ENCODE results near the gene EMX1.
"Not testable (repeated sequence)": the region's sequence is repeated elsewhere in the genome, so short reads cannot be mapped to it uniquely, and the experiment has no call there.

EMX1 gene

DNA sequence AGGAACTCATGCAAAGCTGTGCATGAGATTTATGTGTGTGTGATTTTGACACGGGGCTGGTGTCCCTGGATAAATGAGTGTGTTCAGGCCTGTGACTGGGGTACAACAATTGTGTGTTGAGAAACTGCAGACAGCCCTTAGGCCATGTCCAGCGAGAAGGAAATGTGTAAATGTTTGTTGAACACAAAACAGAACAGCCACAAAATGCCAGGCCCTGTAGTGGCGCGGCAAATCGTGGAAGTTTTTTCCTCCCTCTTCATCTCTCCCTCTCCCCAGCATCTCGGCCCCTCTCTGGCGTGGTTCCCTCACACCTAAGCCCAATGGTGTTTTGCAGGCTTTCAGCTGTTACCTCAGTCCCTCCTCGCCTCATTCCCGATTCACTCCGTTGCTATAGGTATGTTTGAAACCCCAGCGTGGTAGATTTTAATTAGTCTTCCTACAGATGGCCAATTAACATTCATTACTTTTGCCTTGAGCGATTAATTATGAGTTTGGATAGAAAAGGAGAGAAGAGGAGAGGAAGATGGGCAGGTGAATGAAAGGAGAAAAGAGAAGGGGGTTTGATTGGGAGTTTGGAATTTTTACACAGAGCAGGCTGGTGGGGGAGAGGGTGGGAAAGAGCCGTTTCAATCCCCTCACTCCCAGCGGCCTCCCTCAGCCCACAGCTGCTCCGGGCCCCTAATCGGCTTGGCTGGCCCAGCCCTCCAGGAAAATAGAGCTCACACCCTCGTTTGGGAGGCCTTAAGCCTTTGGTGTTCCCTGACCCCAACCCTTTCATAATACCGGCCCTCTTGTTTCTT lies 19.3 kb upstream of the EMX1 start:
- no peak for DNase-seq
- intact Hi-C loops (cut with DNase I), result no loop called here

DNA sequence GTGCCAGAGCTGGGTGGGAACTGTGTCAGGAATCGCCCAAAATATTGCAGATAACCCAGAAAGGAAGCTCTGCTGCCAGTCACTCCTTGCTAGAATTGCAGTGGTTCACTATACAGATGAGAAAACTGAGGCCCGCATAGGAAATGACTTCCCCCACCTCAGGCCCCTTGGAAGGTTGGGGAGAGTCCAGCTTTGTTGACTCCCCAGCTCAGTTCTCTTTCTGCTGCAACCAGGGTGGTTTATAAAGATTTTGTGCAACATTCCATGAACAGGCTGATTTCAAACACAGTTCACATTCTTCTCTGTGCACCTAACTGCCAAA lies 18.8 kb upstream of the EMX1 start:
- no peak for DNase-seq
- intact Hi-C loops (cut with DNase I), result no loop called here

DNA sequence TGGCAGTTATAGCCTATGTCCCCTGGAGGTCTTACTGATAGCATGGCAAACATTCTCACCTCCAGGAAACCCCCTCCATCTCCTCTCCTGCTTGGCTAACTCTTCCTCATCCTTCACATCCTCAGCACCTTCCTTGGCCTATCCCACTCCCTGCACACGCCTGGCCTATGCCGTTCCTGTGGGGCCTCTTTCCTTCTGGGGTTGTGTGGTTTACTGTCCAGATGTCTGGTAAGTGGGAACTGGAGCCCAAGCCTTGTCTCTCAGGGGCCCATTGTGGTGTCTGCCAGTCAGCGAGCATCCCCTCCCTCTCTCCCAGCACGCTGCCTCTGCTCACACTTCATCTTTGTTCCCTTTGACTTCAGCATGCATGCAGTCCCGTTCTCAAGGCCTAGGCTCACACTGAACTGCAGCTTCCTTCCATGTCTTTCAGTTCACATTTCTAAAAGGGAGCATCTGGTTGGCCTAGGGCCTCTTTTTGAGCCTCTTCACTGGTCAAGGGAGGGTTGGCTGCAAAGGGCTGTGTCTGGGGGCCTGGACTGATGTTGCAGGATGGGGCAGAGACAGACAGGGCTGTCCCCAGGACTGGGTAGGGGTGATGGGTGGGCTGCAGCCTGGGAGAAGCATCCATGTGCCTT lies 17.0 kb upstream of the EMX1 start:
- intact Hi-C loops (cut with DNase I), result no loop called here
- peak in 1 of 10 donors; percentile 36 for DNase-seq

DNA sequence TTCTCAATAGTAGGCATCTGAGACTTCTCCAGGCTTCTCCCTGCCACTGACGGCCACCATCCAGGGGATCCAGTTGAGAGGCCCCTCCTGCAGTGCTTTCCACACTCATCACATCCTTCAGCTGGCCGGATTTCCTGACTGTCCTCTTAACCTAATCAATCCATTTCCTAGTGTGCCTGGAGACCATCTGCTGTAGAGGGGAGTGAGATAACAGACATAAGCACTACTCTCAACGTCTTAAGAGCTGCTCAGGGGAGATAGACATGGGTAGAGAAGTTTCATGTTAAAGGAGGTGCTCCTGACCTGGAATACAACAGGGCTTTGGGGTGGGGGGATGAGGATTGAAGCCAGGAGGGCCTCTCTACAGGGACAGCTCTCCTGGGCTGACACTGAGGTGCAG lies 15.9 kb upstream of the EMX1 start:
- intact Hi-C loops (cut with DNase I), result no loop called here

DNA sequence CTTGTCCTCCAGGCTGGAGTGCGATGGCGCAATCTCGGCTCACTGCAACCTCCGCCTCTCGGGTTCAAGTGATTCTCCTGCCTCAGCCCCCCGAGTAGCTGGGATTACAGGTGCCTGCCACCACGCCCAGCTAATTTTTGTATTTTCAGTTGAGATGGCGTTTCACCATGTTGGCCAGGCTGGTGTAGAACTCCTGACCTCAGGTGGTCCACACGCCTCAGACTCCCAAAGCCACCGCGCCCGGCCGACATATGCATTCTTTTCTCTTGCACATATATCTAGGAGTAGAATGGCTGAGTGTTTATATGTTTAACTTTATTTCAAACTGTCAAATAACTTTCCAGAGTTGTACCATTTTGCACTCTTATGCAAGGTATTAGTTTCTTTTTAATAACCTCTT lies 9.9 kb upstream of the EMX1 start:
- intact Hi-C loops (cut with DNase I); DNase-seq: not testable (repeated sequence)

More for the DNA sequence above, 15.9 kb upstream of the EMX1 start:
- DNase-seq, result peak in 1 of 10 donors; percentile 21

DNA sequence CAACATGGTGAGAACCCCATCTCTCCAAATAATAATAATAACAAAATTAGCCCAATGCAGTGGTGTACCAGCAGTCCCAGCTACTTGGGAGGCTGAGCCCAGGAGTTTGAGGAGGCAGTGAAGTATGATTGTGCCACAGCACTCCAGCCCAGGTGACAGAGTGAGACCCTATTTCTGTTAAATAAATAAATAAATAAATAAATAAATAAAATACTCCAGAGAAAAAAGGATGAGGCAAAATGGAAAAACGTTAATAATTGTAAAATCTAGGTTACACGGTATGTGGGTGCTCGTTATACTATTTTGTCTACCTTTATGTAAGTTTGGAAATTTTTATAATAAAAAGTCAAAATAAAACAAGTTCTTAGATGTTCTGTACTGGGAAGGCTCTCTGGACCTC lies 8.6 kb upstream of the EMX1 start:
- no peak for DNase-seq
- intact Hi-C loops (cut with DNase I), result no loop called here

DNA sequence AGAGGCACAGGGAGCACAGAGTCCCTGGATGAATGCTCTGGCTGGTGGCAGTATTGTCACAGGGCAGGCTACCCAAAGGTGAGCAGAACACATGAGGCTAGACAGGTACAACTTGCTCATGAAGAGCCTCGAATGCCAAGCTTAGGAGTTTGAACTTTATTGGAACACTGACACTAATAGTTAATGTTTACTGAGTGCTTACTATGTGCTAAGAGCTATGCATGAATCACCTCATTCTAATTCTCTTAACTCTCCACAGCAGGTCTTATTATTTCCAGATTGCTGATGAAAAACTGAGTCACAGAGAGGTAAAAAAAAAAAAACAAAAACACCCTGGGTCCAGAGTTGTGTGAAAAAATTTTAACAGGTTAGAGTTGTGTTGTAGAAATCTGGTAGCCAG lies 6.1 kb upstream of the EMX1 start:
- intact Hi-C loops (cut with DNase I), result no loop called here
- no peak for DNase-seq

DNA sequence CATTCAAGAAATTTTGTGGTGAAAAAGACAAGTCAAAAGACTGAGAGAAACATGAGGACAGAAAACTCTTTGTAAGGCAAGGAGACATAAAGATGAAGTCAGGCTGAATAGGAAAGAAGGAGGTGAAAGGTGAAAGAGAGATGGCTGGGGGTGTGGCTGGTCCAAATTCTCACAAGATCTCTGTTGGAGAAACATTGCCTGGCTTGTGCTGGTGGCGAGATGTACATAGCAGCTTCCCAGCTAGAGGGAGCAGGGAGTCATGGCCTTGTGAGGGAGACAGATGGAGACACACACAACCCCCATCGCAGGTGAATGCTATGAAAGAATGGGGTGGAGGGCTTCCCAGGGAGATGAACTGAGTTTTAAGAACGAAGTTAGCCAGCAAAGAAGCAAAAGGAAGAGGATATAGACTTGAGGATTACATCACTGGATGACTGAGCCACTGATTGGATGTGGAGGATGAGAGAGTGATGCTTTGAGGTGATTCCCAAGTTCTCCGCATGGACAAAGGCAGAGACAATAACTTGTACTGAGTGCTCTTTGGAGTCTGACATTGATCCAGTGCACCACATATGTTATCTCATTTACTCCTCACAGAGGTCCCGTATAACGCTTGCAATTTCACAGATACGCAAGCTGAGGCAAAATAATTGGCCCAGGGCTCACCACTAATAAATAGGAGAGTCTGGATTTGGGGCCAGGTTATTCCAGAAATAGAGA lies 3.7 kb upstream of the EMX1 start:
- intact Hi-C loops (cut with DNase I), result no loop called here
- DNase-seq, result peak in 1 of 10 donors; percentile 29

DNA sequence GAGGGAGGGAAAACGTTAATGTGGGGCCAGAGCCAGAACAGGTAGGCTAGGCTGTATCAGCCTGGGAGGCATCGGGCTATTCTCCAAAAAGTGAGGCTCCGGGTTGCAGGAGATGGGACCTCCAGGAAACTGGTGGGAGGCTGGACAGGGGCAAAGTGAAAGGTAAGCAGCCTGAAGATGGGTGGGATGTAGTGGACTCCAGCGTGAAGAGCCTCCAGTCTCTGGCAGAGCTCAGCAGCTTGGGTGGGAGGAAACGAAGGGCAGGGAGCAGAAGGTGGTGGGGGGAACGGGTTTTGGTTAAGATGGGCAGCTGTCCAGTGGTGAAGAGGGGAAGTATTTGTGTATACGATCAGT lies 3.1 kb upstream of the EMX1 start:
- DNase-seq, result peak in 1 of 10 donors; percentile 16

DNA sequence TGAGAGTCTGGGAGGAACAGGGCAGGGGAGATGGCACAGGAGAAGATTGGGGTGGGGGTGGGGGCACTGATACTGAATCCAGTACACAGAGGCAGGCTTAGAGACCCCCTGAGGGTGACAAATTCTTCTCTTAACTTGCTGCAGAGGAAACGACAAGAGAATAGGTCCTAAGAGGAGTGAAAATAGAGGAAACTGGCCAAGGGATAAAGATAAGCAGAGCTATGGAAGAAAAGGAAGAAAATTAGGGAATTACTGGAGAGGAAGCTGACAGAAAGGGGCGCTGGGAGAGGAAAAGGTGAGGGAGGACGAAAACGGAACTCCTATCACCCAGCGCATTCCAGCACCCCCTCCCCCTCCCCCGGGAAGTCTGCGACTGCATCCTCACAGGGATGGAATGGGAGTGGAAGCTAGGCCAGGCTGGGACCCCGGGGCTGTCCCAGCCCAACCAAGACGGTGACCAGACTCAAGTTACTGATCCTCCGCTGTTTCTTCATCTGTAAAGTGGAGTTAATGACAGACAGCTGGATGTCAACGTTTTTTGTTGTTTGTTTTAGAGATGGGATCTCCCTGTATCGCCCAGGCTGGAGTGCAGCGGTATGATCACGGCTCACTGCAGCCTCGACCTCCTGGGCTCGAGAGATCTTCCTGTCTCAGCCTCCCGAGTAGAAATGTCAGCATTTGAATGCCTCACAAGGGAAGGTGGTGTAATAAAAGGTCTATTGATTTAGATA lies 2.6 kb upstream of the EMX1 start:
- intact Hi-C loops (cut with DNase I), result no loop called here
- DNase-seq, result no peak

More for the DNA sequence above, 3.1 kb upstream of the EMX1 start:
- intact Hi-C loops (cut with DNase I), result no loop called here

DNA sequence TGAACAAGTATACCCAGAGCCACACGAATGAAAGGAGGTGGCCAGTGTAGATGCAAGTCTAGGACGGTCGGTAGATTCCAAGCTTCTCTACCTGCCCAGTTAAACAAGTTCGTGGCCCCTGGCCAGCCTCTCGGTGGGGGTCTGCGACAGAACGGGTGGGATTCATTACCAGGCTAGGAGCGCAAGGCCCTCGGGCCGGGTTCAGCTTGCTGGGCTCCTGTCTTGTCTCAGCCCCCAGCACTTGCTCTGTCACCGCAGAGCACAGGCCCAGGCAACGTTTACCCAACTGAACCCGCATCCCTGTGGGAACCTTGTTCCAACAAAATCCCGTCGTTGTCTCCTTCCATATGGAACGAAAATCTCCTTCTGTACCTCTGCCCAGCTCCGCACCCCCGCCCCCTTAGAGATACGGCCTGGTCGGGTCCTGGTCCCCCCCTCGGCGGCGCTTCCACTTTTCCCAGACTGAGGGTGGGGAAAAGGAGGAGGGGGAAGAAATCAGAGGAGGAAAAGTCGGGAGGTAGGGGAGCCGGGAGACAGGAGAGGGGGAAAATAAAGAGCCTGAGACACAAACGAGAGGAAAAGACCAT lies 1.9 kb upstream of the EMX1 start:
- intact Hi-C loops (cut with DNase I), result no loop called here
- DNase-seq, result peak in 3 of 10 donors; percentile 66 to 82 (median 78)

DNA sequence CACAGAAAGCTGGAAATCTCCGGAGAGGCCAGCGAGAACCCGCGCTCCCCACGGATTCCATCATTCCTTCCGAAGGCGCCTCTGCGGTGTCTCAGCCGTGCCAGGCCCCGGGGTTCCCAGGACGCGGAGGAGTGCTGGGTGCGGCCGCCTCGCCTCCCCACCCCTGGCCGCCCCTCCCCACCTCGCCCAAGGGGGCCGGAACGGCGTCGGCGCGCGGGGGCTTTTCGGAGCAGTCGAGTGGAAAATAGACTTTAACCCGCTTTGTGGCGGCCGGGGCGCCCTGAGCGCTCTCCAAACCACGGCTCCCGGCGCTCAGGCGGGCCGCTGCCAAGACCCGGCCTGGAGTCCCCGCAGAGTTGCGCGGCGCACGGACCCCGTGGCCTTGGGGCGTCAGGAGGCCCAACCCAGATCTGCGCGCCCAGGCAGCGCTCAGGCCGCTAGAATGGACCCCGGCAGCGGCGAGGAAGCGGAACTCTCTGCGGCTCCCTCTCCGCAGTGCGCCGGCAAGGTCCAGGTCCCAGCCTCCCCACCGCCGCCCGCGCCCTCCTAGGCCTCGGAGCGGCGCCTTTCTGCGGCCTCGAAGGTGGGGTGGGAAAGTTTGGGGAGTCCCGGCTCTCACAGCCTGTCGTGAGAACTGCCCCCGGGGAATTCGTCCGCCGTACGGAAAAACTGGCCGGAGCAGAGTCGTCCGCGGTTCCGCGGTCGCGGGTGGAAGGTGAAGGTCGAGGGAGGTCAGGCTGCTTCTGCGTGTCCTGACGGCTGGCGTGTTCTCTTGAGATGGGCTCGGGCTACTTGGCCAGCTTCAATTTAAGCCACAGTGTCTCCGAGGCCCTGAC lies 1.2 kb upstream of the EMX1 start:
- intact Hi-C loops (cut with DNase I), result no loop called here
- DNase-seq, result peak in 4 of 10 donors; percentile 45 to 92 (median 70)

DNA sequence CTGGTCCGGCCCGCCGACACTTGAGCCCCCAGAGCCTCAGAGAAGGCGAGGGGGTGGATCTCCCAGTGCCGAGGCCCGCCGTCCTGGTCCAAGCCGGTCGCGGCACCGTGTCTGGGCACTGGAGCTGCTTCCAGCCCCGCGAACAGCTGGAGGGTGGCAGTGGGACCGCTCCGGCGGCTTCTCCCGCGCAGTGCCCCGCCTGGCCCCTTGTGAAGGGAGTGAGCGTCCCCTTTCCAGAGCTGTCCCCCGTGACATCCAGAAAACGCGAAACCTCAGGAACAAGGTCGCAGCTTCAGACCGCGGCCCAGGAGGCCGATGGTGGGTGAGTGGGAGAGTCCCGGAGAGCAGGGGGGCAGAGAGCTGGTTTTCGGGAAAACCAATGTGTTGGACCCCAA lies 579 bp upstream of the EMX1 start:
- intact Hi-C loops (cut with DNase I), result no loop called here
- DNase-seq, result peak in 3 of 10 donors; percentile 71 to 82 (median 78)

DNA sequence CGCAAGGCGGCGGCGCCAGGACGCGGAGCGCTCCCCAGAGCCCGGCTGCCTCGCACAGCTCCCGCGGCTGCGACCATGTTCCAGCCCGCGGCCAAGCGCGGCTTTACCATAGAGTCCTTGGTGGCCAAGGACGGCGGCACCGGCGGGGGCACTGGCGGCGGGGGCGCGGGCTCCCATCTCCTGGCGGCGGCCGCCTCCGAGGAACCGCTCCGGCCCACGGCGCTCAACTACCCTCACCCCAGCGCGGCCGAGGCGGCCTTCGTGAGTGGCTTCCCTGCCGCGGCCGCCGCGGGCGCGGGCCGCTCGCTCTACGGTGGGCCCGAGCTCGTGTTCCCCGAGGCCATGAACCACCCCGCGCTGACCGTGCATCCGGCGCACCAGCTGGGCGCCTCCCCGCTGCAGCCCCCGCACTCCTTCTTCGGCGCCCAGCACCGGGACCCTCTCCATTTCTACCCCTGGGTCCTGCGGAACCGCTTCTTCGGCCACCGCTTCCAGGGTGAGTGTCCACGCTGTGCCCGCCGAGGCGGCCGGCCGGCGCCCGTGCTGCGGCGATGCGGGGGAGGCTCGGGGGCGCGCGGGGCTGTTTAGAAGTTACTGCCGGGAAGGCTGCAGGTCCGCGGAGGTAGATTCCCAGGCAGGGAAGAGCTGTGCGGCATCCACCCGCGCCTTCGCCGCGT lies 696 bp downstream of the EMX1 start:
- peak in 3 of 10 donors; percentile 64 to 87 (median 79) for DNase-seq
- intact Hi-C loops (cut with DNase I), result no loop called here

DNA sequence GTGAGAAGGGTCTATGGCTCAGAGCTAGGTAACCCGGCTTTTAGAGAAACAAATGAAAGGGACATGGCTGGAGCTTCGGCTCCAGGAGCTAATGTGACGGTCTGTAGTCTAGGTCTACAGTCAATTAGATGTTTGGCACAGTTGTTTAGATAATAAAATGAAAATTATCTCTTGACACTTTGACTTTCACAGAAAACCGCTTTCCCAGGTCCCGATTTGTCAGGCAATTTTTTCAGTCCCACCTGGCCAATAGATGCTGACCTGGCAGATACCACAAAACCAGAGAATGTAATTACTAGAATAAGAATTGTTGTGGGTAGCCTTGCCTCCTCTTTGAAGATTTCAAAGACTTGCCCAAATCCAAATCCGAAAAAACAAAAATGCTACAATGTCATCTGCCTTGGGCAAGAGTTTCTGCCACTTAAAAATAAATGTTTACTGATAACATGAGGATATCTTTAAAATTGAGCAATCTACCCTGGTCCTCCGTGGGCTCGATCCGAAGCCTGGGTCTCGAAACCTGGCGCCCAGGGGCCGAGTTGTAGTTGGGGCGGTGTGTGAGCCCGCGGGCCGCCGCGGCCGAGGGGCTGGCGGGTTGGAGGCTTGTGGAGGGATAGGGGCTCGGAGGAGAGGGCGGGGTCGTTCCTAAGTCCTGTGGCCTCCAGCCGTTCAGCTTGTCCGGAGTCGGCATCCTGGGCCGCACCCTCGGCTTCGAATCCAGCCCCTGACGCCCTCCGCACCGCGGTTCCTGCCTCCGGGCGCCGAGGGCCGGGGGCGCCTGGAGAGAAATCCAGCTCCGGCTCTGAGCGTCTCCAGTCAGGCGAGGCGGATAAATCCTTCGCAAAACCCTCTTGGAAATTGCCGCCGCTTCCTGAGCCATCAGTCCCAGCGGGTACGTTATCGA lies 2.3 kb downstream of the EMX1 start:
- peak in 2 of 10 donors; percentile 73 to 74 for DNase-seq
- intact Hi-C loops (cut with DNase I), result no loop called here

DNA sequence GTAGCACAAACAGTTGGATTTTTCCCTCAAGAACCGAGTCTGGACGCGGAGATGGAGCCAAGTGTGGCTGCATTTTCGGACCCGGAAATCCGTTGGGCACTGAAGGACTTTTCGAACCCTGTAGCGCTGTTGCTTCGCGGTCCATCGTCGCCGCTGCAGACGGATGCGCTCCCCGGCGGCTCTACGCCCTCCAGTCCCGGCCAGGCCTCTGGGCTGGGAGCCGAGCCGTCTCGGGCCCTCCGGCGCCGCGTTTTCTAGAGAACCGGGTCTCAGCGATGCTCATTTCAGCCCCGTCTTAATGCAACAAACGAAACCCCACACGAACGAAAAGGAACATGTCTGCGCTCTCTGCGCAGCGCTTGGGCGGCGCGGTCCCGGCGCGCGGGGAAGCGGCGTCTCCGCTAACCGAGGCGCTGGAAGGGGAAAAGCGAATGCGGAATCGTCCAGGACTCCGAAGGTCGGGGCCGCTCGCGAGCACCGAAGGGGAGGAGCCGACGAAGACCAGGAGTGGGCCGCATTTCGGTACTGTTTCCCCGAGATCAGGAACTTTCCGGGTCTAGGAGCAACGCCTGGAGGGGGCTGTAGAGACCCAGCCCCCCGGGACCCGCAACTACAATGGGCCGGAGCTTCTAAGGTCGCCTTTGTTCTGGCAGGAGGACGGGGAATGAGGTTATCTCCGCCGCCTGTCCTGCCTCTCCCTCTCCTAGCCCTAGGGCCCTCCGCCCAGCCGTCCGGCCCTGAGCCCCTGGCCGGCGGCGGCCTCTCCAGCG lies 3.2 kb downstream of the EMX1 start:
- peak in 2 of 10 donors; percentile 78 to 81 for DNase-seq

More for the DNA sequence above, 3.2 kb downstream of the EMX1 start:
- intact Hi-C loops (cut with DNase I), result no loop called here
